ENCODE measurements around the gene CYP4X1.
"Not testable (repeated sequence)": the region's sequence is repeated elsewhere in the genome, so short reads cannot be mapped to it uniquely, and the experiment has no call there.

The CYP4X1 gene

GRCh38 chr1:47089356-47089755, 65.9 kb downstream of the CYP4X1 start:
- not testable (repeated sequence) for DNase-seq (ENCODE audit: low spot score)

- DNase-seq (ENCODE audit: low spot score) = not testable (repeated sequence)
Observed at GRCh38 chr1:47091476-47091875, 68.0 kb downstream of the CYP4X1 start.
